NCI-H2196 treated with DMSO at 0.1 percent for 48 hours (cell line): Measurements from ENCODE around the gene CBX4.

Source experiments
- DNase-seq: peaks from one replicate; lab custom pipeline; 2025; ENCODE audit not compliant: unreplicated experiment; lab: John Stamatoyannopoulos, UW

The CBX4 gene

DNA sequence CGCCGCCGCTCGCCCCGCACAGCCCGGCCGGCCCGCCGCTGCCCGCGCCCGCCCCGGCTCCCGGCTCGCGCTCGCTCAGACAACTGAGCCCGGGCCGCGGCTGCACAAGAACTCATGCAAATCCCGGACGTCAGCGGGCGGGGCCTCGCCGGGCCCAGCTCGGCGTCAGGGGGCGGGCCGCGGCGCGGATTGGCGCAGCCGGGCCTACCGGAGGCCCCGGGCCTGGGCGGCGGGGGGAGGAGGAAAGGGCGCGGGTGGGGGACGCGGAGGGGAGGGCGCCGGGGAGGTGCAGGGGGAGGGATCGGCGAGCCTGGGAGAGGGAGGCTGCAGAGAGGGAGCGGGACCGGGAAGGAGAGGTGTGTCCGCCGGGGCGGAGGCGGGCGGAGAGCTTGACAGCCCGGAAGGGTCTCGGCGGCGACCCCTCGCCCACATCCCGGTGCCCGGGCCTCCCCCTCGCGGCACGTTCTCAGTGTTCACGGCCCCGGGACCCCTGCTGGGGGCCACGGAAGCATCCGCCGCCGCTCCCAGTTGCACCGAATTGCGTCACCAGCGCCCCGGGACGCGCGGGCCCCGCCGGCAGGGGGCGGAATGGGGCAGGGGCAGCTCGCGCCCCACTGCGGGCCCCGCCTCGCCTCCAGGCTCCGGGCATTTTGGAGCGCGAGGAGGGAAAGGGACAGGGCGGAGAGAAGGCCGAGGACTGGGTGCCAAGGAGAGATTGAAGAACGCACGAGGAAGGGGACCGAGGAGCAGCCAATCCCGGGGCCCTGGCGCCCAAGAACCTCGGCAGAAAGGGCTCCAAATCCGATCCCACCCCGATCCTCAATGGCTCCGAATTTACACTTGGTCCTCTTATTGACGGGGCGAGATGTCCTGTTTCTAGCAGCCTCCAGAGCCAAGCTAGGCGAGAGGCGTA is at the start of gene CBX4:
TSS of gene CBX4 (minus strand) at position 85 of the 913 bp plus-strand sequence. CDS start 189 bp downstream, outside the sequence.
- DNase-seq, result peak; percentile 97

DNA sequence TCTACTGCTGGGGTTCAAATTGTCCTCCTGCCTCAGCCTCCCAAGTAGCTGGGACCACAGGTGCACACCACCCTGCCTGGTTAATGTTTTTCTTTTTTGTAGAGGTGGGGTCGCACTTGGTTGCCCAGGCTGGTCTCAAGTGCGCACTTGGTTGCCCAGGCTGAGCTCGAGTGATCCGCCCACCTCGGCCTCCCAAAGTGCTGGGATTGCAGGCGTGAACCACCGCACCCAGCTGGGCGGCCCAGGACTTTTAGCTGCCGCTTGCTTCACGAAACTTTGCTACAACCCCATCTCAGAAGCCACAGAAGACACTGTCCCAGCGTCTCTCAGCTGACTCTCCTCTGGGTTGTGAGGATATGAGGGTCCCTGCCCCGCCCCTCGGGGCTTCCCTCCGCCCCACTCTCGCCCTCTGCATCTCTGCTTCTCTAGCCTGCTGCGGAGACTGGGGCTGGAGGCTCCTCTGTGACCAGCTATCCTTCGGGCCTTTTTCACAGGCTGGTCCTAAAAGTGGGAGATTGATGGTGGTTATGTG is 48.8 kb upstream of the CBX4 start:
- no peak for DNase-seq

DNA sequence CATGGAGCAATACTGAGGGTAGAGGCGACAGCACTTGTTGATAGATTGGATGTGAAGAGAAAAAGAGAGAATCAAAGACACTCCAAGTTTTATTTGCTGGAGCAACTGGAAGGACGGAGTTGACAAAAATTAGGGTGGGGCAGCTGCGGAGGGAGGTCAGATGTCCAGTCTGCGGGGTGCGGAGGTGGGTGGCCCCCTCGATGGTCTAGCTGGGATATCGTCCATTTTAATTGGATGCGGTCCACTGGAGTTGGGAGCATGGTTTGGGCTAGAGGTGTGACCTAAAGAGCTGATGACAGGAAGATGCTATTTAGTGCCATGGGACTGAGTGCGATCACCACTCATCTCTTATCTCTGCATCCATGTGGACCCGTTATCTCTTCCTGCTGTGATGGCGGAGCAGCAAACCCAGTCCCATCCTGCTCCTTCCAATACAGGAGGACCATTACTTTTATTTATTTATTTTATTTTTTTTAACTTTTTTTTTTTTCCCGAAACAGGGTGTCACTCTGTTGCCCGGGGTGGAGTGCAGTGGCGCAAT is 48.3 kb upstream of the CBX4 start:
- DNase-seq, result no peak

DNA sequence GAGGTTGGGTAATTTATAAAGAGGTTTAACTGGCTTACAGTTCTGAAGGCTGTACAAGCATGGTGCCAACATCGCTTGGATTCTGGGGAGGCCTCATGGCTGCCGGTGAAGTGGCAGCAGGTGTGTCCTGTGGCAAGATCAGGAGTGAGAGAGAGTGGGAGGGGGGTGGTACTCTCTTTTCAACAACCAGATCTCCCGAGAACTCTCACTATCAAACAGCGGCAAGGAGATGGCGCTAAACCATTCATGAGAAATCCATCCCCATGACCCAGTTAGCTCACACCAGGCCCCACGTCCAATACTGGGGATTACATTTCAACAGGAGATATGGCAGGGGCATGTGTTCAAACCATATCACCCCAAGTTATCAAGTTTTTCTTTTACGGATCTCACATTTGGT is 44.0 kb upstream of the CBX4 start:
- no peak for DNase-seq

DNA sequence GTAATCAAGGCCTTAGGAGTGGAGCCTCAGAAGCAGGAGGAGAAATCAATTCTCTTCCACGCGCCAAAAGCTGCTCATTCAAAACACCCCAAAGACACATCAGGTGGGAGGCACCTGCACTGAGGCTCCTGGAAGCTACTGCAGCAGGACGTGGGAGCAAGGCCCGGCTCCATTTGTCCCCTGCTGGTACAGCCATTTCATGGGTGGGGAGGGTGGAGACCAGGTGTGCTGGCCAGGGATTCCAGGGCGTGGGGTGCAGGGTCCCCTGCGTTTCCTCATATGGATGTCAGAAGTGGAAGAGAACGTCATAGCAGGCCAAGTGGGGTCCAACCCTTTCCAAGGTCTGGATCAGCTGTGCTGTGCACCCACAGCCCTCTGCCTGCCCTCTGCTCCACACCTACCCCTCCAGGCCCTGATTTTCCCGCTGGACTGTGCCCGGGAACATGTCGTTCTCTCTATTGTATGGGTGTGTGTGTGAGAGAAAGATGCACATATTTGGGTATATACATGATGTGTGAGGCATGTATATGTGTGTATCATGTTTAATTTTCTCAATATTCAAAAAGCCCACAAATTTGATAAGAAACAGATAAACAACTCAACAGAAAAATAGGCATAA is 39.2 kb upstream of the CBX4 start:
- no peak for DNase-seq

DNA sequence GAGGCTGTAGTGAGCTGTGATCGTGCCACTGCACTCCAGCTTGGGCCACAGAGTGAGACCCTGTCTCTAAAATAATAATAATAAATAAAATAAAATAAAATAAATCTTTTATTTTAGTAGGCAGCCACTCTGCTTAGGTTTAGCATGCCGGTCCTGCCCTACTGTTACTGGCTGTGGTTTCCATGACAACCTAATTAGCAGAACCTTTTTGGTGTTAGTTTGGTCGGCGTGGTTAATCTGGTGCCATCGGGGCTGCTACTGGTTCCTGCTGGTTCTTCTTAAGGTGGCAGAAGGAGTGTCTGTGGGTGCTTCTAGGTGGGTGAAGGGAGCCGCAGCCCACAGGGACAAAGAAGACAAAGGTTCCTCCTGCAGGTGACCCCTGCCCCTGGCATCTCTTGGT is 37.8 kb upstream of the CBX4 start:
- no peak for DNase-seq

DNA sequence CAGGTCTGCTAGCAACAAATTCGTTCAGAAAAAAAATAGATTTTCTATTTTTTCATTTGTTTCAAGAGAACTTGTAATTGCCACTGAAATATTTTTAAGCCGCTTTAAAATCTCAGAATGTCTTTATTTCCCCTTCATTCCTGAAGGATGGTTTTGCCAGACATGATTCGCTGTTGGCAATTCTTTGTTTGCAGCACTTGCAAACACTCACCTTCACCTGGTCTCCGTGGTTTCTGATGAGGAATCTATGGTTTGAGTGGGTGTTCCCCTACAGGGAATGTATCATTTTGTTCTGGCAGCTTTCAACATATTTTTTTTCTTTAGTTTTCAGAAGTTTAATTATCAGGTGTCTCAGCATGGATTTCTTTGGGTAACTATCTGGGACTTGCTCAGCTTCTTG is 36.3 kb upstream of the CBX4 start:
- no peak for DNase-seq

DNA sequence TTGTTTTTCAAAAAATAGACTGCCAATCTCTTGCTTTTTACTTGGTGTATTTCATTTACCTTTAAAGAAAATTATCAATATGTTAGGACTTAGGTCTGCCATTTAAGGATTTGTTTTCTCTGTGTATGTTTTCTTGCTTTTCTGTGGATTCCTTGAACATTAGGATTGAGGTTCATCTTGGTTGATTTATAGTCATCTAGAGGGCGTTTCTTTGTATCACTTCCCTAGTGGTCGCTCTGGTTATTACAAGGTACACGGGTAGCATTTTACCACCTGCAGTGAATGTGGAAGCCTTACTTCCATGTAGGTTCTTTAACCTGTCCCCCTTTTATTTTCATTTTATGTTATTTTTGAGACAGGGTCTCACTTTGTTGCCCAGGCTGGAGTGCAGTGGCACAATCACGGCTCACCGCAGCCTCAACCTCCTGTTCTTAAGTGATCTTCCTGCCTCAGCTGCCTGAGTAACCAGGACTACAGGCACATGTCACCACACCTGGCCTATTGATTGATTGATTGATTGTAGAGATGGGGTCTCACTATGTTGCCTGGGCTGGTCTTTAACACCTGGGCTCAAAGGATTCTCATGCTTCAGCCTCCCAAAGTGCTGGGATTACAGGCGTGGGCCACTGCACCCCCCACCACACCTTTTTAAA is 35.2 kb upstream of the CBX4 start:
- DNase-seq, result no peak

DNA sequence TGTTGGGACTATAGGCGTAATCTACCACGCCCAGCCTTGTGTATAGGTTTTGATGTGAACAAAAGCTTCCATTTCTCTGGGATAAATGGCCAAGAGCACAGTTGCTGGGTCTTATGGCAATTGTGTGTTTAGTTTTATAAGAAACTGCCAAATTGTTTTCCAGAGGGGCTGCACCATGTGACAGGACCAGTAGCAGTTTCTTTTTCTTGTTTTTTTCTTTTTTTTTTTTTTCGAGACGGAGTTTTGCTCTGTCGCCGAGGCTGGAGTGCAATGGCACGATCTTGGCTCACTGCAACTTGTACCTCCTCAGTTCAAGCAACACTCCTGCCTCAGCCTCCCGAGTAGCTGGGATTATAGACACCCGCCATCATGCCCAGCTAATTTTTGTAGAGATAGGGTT is 34.3 kb upstream of the CBX4 start:
- DNase-seq, result no peak

DNA sequence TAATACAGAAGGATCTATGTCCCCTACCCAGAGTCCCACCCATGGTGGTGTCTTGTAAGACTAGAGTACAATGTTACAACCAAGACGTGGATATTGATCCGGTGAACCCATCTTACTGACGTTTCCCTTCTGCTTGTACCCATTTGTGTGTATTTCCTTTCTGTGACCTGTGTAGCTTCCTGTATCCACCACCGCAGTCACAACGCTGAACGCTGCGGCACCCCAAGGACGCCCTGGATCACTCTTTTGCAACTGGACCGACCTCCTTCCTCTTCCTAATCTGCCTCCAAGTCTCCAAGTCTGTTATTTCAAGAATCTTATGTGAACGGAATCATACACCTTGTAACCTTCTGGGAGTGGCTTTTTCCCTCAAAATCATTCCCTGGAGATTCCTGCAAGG is 33.5 kb upstream of the CBX4 start:
- no peak for DNase-seq

DNA sequence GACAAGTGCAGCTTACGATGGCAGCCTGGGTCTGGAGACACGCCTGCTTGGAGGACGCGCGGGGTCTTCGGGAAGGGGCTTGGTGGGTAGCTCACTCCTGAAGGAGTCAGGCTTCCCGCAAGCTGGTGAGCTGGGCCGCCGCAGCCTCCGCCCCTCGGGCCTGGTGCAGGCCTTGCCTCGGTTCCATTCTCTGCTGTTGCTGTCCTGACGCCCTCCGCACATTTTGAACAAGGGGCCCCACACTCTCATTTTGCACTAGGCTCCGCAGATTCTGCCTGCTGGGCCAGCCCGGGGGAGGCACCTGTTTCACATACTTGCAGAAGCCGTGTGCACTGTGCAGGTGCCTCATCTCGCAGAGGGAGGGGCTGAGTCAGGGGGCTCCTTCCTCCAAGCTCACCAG is 31.9 kb upstream of the CBX4 start:
- DNase-seq, result no peak

DNA sequence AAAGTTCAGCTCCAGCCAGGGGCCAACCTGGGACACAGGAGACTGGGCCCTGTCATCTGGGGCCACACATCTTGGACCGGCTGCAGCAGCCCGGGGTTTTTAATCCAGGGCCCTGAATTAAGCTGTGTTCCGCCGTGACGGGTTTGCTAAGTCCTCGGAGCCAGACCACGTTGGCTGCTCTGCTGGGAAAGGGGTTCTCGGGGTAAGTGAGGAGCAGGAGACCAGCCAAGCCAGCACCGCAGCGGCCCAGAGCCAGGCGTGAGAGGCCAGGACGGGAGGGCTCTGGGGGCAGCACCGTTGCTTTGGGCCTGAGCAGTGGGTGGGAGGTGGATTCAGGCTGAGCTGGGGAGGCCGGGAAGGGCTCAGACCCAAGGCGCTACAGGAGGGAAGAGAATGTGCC is 31.3 kb upstream of the CBX4 start:
- DNase-seq, result no peak

DNA sequence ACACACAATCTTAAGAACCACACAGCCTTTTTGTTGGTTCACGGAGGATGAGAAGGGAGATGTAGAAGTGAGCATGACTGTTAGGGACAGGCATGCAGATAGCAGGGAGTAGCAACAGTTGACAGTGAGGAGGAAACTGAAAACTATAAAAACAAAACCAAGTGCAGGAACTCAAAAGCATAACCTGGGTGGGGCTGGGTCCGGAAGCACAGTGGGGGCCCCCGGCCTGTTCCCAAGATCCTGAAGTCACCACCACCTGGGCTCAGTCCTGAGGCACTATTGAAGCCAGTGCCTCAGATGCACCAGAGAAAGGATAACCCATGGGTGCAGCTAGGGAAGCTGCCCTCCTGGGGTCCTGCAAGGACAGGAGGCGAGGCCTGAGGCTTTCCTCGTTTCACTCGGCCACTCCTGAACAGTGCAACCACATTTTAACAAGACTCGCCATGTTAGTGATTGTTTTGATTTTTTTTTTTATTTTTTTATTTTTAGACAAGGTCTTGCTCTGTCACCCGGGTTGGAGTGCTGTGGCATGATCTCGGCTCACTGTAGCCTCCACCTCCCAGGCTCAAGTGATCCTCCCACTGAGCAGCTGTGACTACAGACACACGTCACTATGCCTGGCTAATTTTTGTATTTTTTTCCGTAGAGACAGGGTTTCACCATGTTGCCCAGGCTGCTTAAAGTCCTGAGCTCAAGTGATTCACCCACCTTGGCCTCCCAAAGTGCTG is 27.7 kb upstream of the CBX4 start:
- no peak for DNase-seq

DNA sequence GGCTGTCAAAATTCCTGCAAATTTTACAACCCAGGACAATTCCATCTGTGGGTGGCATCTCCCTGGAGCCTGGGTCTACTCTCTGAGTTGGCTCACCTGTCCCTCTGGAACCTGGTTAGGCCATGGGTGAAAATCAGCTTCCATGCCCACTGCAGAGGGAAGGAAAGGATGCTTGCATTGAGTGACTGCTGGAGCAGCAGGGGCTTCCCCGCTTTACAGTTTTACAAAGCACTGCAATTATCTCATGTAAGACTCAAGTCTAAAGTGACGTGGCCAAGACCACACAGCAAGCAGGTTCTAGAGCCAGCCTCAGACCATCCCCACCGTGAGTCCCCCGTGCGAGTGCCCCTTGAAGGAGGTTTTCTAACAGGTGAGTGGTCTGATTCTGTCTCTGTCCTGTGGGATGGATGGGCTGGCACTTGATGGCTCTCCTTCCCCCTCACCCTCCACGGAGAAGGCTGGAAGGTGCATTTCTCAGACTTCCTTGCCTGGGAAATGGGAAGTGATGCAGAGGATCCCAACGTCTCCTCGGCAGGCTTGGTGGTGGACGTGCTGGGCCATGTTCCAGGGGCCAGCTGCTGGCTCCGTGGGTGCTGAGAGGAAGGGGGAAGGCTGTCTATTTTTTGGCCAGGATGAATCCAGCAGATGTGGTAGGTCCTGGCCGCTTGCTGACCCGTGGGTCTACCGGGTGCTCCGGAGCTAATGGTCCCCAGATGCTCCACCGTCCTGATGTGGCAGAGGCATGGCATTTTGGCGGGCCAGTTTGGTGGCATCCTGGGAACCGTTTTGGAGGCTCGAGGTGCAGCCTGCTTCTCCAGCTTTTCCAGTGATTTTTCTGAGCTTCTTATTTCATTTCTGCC is 26.3 kb upstream of the CBX4 start:
- no peak for DNase-seq

DNA sequence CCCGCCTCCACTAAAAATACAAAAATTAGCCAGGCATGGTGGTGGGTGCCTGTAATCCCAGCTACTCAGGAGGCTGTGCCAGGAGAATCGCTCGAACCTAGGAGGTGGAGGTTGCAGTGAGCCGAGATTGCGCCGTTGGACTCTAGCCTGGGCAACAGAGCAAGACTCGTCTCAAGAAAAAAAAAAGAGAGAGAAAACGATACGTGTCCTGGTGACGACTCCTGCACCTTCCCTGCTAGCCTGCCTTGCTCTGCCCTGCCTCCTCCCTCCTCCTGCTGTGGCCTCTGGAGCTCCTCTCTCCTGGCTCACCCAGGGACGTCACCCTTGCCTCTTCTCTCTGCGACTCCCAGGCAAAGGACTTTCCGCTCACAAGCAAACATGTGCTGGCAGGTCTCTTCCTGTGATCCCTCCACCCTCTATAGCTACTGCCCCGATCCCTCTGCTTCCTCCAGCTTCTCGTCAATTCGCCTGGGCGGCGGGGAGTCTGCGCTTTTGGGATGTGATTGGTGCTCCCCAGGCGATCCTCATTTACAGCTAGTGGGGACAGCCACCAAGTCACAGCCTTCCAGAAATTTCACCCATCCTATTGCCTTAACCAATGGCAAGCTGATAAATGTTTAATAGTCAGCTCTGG is 25.5 kb upstream of the CBX4 start:
- no peak for DNase-seq

DNA sequence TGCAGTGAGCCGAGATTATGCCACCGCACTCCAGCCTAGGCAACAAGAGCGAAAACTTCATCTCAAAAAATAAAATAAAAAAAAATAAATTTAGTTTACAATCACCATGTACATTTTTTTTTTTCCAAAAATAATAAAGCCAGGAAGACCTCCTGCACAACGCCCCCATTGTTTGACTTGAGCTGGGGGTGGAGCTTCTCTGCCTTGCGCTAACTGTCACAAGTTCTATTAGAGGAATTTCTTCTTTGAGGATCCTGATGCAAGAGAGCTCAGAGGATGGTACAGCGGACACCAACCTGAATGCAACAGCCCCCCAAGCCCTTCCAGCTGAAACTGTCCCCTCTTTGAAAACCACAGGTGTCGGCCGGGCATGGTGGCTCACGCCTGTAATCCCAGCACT is 24.9 kb upstream of the CBX4 start:
- DNase-seq, result no peak

DNA sequence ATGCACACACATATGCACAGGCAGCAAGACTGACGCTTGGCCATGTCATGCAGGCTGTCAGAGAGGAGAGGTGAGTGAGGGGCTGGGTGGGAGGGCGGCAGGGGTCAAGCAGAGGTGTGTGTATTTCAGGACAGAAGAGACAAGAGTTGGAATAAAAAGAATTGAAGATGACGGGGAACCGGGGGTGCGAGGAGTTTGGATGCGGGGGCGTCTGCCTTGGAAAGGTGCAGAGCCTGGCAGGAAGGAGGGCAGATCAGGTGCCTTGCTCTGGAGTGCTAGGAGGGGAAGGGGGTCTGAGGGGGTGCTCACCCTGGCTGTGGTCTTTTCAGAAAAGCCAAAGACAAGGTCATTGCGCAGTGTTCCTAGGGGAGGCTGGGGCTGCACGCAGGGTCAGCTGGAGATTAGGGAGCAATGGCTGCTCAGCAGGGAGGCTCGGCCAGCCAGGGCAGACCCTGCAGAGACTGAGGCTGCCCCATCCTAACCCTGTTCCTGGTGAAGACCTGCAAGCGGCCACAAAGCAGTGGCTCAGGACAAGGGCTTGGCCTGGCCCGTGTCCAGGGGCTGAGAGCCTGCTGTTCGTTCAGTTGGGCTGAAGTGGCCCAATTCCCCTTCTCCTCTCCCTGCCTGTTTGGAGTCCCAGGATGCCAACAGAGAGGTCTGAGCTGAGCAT is 23.7 kb upstream of the CBX4 start:
- no peak for DNase-seq

DNA sequence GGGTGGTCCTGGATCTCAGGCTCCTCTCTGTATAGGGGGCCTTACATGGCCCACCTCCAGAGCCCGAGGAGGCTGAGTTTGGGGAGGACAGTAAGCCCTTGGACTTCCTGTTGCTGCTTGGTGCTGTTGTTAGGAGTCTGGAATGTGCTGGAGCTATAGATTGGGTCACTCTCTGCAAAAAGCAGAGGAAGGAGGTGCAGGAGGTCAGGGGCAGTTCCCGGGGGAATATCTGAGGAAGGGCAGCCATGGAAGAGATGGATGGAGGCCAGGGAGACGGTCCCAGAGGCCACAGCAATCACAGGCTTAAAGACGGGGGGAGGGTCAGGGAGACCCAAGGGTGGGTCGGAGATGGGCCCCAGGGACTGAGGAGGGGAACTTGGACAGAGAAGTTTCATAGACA is 23.0 kb upstream of the CBX4 start:
- no peak for DNase-seq
